ENCODE results near the gene DCAF16. TPM values are rescaled to one million over a fixed set of nuclear protein-coding genes. Genes with fewer than 3 reads are reported as not detected.

Gene DCAF16
- total and polyA plus RNA-seq, 2 donors (not counting 3 experiments of a cell fraction or from before 2014, with no cell fraction given): 13.8 to 35.0 TPM

- H3K9me1 ChIP-seq (replicated peaks; ENCODE audit: control insufficient read depth, extremely low read depth, insufficient read depth, low read length): no peaks in the 10 kb centered on the region
- H3K79me2 ChIP-seq (ENCODE audit: control insufficient read depth, insufficient read depth, low read length): no peaks in the 10 kb centered on the region
- intact Hi-C loops (cut with micrococcal nuclease): no loop called here
- H4K20me1 ChIP-seq (replicated peaks; ENCODE audit: control insufficient read depth, extremely low read depth, insufficient read depth, low read length): no peaks in the 10 kb centered on the region
- peaks cover 27 to 39% of the 10 kb centered on the region in 2 experiments for H3K27me3 ChIP-seq (ENCODE audit: control insufficient read depth in 2 of 2, insufficient read depth in 2 of 2, low read length in 2 of 2)
- dilution Hi-C loops (cut with MboI; ENCODE audit: extremely low pct_ligation_motif_present, low sequenced_read_pairs): no loop called here
- no peak within 1 kb of the TSS for H3K27ac ChIP-seq (ENCODE audit: insufficient read depth, low read depth, low read length)
- H3K36me3 ChIP-seq (ENCODE audit: control insufficient read depth in 2 of 2, extremely low read depth in 1 of 2, insufficient read depth in 2 of 2, low read length in 2 of 2): no peaks in the 10 kb centered on the region
- peak within 1 kb of the TSS; percentile 27 for H3K4me2 ChIP-seq (ENCODE audit: insufficient read depth, low read length)
- DNase-seq (ENCODE audit: low read depth, low spot score): peak; percentile 5
- POLR2A ChIA-PET: interaction anchor here (0.5 to 0.7 kb wide), 2 partner anchors 224 to 248 kb away, joined by 3 to 4 read pairs; no protein-coding TSS in a partner anchor
- FAIRE-seq: no peak
- TF ChIP-seq GATA2 (IDR thresholded peaks at IDR 0.05; ENCODE audit: insufficient read depth, insufficient read length, low read depth, low read length) (no peak), EZH2 (IDR thresholded peaks at IDR 0.05; ENCODE audit: borderline replicate concordance, low read depth, low read length, severe bottlenecking) (peak; percentile 48)
- CTCF ChIA-PET: no interaction called here
- H3K9me3 ChIP-seq (replicated peaks; ENCODE audit: control insufficient read depth, insufficient read depth, low read length): no peaks in the 10 kb centered on the region
- peak within 1 kb of the TSS; percentile 7 for H2AFZ ChIP-seq (ENCODE audit: low read depth, low read length)
- peak within 1 kb of the TSS in 2 of 3 experiments; percentile 7 to 19 for H3K4me3 ChIP-seq (replicated peaks in 1 of 3; ENCODE audit: insufficient read depth in 1 of 3, low read depth in 1 of 3, low read length in 3 of 3)
- H3K9ac ChIP-seq (replicated peaks; ENCODE audit: extremely low read depth, insufficient read depth, low read length): no peak within 1 kb of the TSS
- BruUV-seq (replicated peaks): no TSS peak
- H3K4me1 ChIP-seq (ENCODE audit: control insufficient read depth, extremely low read depth, insufficient read depth, low read length): peaks cover 3% of the 10 kb centered on the region
Measured at GRCh38 chr4:17781300-17782287, 29.0 kb downstream of the DCAF16 start, which contains the start of gene FAM184B. Gene FAM184B (minus strand): TSS chr4:17781621. CDS start chr4:17781299, 322 bp downstream.

GRCh38 chr4:17780501-17781299, 29.9 kb downstream of the DCAF16 start:
- no peak for FAIRE-seq
- BruUV-seq (replicated peaks): no TSS peak
- Histone ChIP-seq H3K4me1 (ENCODE audit: control insufficient read depth, extremely low read depth, insufficient read depth, low read length) (peaks cover 3% of the 10 kb centered on the region), H3K27me3 (ENCODE audit: control insufficient read depth in 2 of 2, insufficient read depth in 2 of 2, low read length in 2 of 2) (peaks cover 27 to 39% of the 10 kb centered on the region in 2 experiments), H3K79me2 (ENCODE audit: control insufficient read depth, insufficient read depth, low read length) (no peaks in the 10 kb centered on the region), H3K9ac (replicated peaks; ENCODE audit: extremely low read depth, insufficient read depth, low read length) (no peak overlapping the region), H4K20me1 (replicated peaks; ENCODE audit: control insufficient read depth, extremely low read depth, insufficient read depth, low read length) (no peaks in the 10 kb centered on the region), H3K27ac (ENCODE audit: insufficient read depth, low read depth, low read length) (no peak overlapping the region), H2AFZ (ENCODE audit: low read depth, low read length) (no peak overlapping the region), H3K4me2 (ENCODE audit: insufficient read depth, low read length) (peak overlapping the region; percentile 27), H3K36me3 (ENCODE audit: control insufficient read depth in 2 of 2, extremely low read depth in 1 of 2, insufficient read depth in 2 of 2, low read length in 2 of 2) (no peaks in the 10 kb centered on the region), H3K4me3 (replicated peaks in 1 of 3; ENCODE audit: insufficient read depth in 1 of 3, low read depth in 1 of 3, low read length in 3 of 3) (peak overlapping the region in 2 of 3 experiments; percentile 7 to 11), H3K9me1 (replicated peaks; ENCODE audit: control insufficient read depth, extremely low read depth, insufficient read depth, low read length) (no peaks in the 10 kb centered on the region), H3K9me3 (replicated peaks; ENCODE audit: control insufficient read depth, insufficient read depth, low read length) (no peaks in the 10 kb centered on the region)
- POLR2A ChIA-PET: interaction anchor here (0.5 to 0.7 kb wide), 2 partner anchors 223 to 247 kb away, joined by 3 to 4 read pairs; no protein-coding TSS in a partner anchor
- no peak for TF ChIP-seq MAX (IDR thresholded peaks at IDR 0.05; ENCODE audit: insufficient read depth, insufficient read length)
- TF ChIP-seq FOS (IDR thresholded peaks at IDR 0.05; ENCODE audit: borderline replicate concordance, insufficient read depth, low read length): no peak
- peak; percentile 60 for TF ChIP-seq EZH2 (IDR thresholded peaks at IDR 0.05; ENCODE audit: borderline replicate concordance, low read depth, low read length, severe bottlenecking)
- TF ChIP-seq POLR2AphosphoS5 (IDR thresholded peaks at IDR 0.05; ENCODE audit: insufficient read depth, low read depth, low read length): no peak
- DNase-seq (ENCODE audit: low read depth, low spot score): no peak
- intact Hi-C loops (cut with micrococcal nuclease): no loop called here
- CTCF ChIA-PET: no interaction called here
- dilution Hi-C loops (cut with MboI; ENCODE audit: extremely low pct_ligation_motif_present, low sequenced_read_pairs): no loop called here

Measured in endothelial cell of umbilical vein (primary cell).